ENCODE data around the gene SENP1.

The SENP1 gene

DNA sequence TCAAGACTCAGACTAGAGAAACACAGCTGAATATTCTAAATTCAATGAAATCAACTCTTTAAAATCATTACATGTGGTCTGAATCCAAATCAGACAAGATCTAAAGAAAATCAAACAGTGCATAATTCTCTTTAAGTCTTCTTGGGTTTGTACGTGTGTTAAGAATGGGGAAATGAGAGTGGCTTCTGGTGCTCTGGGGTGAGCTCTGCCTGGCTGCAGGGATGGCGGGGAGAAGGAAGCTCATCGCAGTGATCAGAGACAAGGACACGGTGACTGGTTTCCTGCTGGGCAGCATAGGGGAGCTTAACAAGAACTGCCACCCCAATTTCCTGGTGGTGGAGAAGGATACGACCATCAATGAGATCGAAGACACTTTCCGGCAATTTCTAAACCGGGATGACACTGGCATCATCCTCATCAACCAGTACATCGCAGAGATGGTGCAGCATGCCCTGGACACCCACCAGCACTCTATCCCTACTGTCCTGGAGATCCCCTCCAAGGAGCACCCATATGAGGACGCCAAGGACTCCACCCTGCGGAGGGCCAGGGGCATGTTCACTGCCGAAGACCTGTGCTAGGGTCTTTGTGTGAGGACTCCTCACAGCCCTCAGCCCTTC is 20.9 kb downstream of the SENP1 start:
- Histone ChIP-seq H3K9ac (ENCODE audit: low read depth in 1 of 2, low read length in 2 of 2) (no peak overlapping the region), H3K27ac (ENCODE audit: low read depth, low read length) (no peak overlapping the region), H3K4me3 (ENCODE audit: low read depth in 1 of 2, low read length in 2 of 2) (no peak overlapping the region), H3K4me1 (ENCODE audit: control insufficient read depth in 1 of 2, insufficient read depth in 2 of 2, low read length in 2 of 2) (no peaks in the 10 kb centered on the region), H3K27me3 (ENCODE audit: control insufficient read depth in 1 of 2, insufficient read depth in 2 of 2, low read length in 2 of 2) (no peaks in the 10 kb centered on the region), H3K9me3 (ENCODE audit: control insufficient read depth in 1 of 2, low read length in 2 of 2) (no peaks in the 10 kb centered on the region), H3K36me3 (ENCODE audit: control insufficient read depth in 1 of 2, insufficient read depth in 2 of 2, low read length in 2 of 2) (peaks cover 38 to 61% of the 10 kb centered on the region in 2 donors)

- H3K27me3 ChIP-seq (ENCODE audit: control insufficient read depth in 1 of 2, insufficient read depth in 2 of 2, low read length in 2 of 2) = no peaks in the 10 kb centered on the region
- no peaks in the 10 kb centered on the region for H3K9me3 ChIP-seq (ENCODE audit: control insufficient read depth in 1 of 2, low read length in 2 of 2)
- peaks cover 36 to 60% of the 10 kb centered on the region in 2 donors for H3K36me3 ChIP-seq (ENCODE audit: control insufficient read depth in 1 of 2, insufficient read depth in 2 of 2, low read length in 2 of 2)
- H3K9ac ChIP-seq (ENCODE audit: low read depth in 1 of 2, low read length in 2 of 2) = no peak overlapping the region
- no peak overlapping the region for H3K4me3 ChIP-seq (ENCODE audit: low read depth in 1 of 2, low read length in 2 of 2)
- no peaks in the 10 kb centered on the region for H3K4me1 ChIP-seq (ENCODE audit: control insufficient read depth in 1 of 2, insufficient read depth in 2 of 2, low read length in 2 of 2)
- no peak overlapping the region for H3K27ac ChIP-seq (ENCODE audit: low read depth, low read length)
These were observed 21.8 kb downstream of the SENP1 start for GRCh38 chr12:48084066-48084465.

DNA sequence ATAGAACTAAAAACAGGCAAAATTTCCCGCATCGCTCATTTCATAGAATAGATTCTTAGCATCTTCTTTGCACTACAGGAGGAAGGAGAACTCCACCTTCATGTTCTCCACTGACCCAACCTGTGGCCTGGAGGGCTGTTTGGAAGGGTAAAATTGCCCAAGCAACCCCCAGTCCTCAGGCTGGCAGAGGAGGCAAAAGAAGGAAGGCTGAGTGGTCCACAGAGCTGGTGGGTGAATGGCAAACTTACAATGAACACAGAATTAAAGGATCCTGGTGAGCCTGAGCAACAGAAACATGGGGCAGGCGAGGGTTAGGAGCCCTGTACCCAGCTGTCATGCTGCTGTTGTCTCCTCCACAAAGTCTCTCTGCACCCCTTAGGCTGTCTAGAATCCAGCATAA is 25.1 kb downstream of the SENP1 start:
- Histone ChIP-seq H3K4me1 (ENCODE audit: control insufficient read depth in 1 of 2, insufficient read depth in 2 of 2, low read length in 2 of 2) (no peaks in the 10 kb centered on the region), H3K9me3 (ENCODE audit: control insufficient read depth in 1 of 2, low read length in 2 of 2) (no peaks in the 10 kb centered on the region), H3K4me3 (ENCODE audit: low read depth in 1 of 2, low read length in 2 of 2) (no peak overlapping the region), H3K9ac (ENCODE audit: low read depth in 1 of 2, low read length in 2 of 2) (no peak overlapping the region), H3K27me3 (ENCODE audit: control insufficient read depth in 1 of 2, insufficient read depth in 2 of 2, low read length in 2 of 2) (no peaks in the 10 kb centered on the region), H3K27ac (ENCODE audit: low read depth, low read length) (no peak overlapping the region), H3K36me3 (ENCODE audit: control insufficient read depth in 1 of 2, insufficient read depth in 2 of 2, low read length in 2 of 2) (peaks cover 28 to 42% of the 10 kb centered on the region in 2 donors)

GRCh38 chr12:48080285-48080684 is 25.6 kb downstream of the SENP1 start:
- no peak overlapping the region for H3K27ac ChIP-seq (ENCODE audit: low read depth, low read length)
- no peak overlapping the region for H3K9ac ChIP-seq (ENCODE audit: low read depth in 1 of 2, low read length in 2 of 2)
- no peak overlapping the region for H3K4me3 ChIP-seq (ENCODE audit: low read depth in 1 of 2, low read length in 2 of 2)
- H3K9me3 ChIP-seq (ENCODE audit: control insufficient read depth in 1 of 2, low read length in 2 of 2) = no peaks in the 10 kb centered on the region
- H3K36me3 ChIP-seq (ENCODE audit: control insufficient read depth in 1 of 2, insufficient read depth in 2 of 2, low read length in 2 of 2) = peaks cover 23 to 37% of the 10 kb centered on the region in 2 donors
- H3K4me1 ChIP-seq (ENCODE audit: control insufficient read depth in 1 of 2, insufficient read depth in 2 of 2, low read length in 2 of 2) = no peaks in the 10 kb centered on the region
- H3K27me3 ChIP-seq (ENCODE audit: control insufficient read depth in 1 of 2, insufficient read depth in 2 of 2, low read length in 2 of 2) = no peaks in the 10 kb centered on the region

GRCh38 chr12:48078901-48079300 is 27.0 kb downstream of the SENP1 start:
- no peaks in the 10 kb centered on the region for H3K27me3 ChIP-seq (ENCODE audit: control insufficient read depth in 1 of 2, insufficient read depth in 2 of 2, low read length in 2 of 2)
- H3K9me3 ChIP-seq (ENCODE audit: control insufficient read depth in 1 of 2, low read length in 2 of 2) = no peaks in the 10 kb centered on the region
- no peak overlapping the region for H3K9ac ChIP-seq (ENCODE audit: low read depth in 1 of 2, low read length in 2 of 2)
- H3K36me3 ChIP-seq (ENCODE audit: control insufficient read depth in 1 of 2, insufficient read depth in 2 of 2, low read length in 2 of 2) = peaks cover 22 to 39% of the 10 kb centered on the region in 2 donors
- H3K4me3 ChIP-seq (ENCODE audit: low read depth in 1 of 2, low read length in 2 of 2) = no peak overlapping the region
- no peaks in the 10 kb centered on the region for H3K4me1 ChIP-seq (ENCODE audit: control insufficient read depth in 1 of 2, insufficient read depth in 2 of 2, low read length in 2 of 2)
- H3K27ac ChIP-seq (ENCODE audit: low read depth, low read length) = no peak overlapping the region

DNA sequence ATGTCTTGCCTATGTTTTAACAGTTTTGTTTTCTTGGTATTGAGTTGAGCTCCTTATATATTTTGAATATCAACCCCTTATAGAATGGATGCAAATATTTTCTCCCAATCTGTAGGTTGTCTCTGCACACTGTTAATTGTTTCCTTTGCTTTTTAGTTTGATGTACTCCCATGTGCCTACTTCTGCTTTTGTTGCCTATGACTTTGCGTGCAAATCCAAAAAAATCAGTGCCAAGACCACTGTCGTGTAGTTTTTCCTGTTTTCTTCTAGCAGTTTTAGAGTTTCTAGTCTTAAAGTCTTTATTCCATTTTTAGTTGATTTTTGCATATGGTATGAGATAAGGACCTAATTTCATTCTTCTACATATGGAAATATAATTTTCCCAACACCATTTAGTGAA is 28.8 kb downstream of the SENP1 start:
- H3K9ac ChIP-seq (ENCODE audit: low read depth in 1 of 2, low read length in 2 of 2) = no peak overlapping the region
- H3K9me3 ChIP-seq (ENCODE audit: control insufficient read depth in 1 of 2, low read length in 2 of 2) = no peaks in the 10 kb centered on the region
- no peaks in the 10 kb centered on the region for H3K27me3 ChIP-seq (ENCODE audit: control insufficient read depth in 1 of 2, insufficient read depth in 2 of 2, low read length in 2 of 2)
- H3K27ac ChIP-seq (ENCODE audit: low read depth, low read length) = no peak overlapping the region
- H3K36me3 ChIP-seq (ENCODE audit: control insufficient read depth in 1 of 2, insufficient read depth in 2 of 2, low read length in 2 of 2) = peaks cover 19 to 41% of the 10 kb centered on the region in 2 donors
- H3K4me1 ChIP-seq (ENCODE audit: control insufficient read depth in 1 of 2, insufficient read depth in 2 of 2, low read length in 2 of 2) = no peaks in the 10 kb centered on the region
- no peak overlapping the region for H3K4me3 ChIP-seq (ENCODE audit: low read depth in 1 of 2, low read length in 2 of 2)

DNA sequence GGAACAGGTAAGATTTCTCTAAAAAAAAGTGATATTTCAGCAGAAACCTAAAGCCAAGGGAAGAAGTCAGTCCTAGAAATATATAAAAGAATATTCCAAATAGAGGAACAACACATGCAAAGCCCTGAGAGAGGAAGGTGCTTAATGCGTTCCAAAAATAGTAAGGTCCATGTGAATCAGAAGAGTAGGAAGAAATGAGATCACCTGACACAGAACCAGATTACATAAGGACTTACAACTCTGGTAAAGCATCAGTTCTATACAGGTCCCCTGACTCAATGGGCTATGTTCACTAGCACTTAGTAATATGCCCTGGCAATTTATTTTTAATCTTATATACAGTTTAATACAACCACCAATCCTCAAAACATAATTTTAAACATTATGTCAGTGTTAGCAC is 30.0 kb downstream of the SENP1 start:
- Histone ChIP-seq H3K4me1 (ENCODE audit: control insufficient read depth in 1 of 2, insufficient read depth in 2 of 2, low read length in 2 of 2) (no peaks in the 10 kb centered on the region), H3K27me3 (ENCODE audit: control insufficient read depth in 1 of 2, insufficient read depth in 2 of 2, low read length in 2 of 2) (no peaks in the 10 kb centered on the region), H3K27ac (ENCODE audit: low read depth, low read length) (no peak overlapping the region), H3K9ac (ENCODE audit: low read depth in 1 of 2, low read length in 2 of 2) (no peak overlapping the region), H3K9me3 (ENCODE audit: control insufficient read depth in 1 of 2, low read length in 2 of 2) (no peaks in the 10 kb centered on the region), H3K36me3 (ENCODE audit: control insufficient read depth in 1 of 2, insufficient read depth in 2 of 2, low read length in 2 of 2) (peaks cover 23 to 41% of the 10 kb centered on the region in 2 donors), H3K4me3 (ENCODE audit: low read depth in 1 of 2, low read length in 2 of 2) (no peak overlapping the region)

GRCh38 chr12:48074266-48074665 is 31.6 kb downstream of the SENP1 start:
- H3K9ac ChIP-seq (ENCODE audit: low read depth in 1 of 2, low read length in 2 of 2) = no peak overlapping the region
- no peak overlapping the region for H3K27ac ChIP-seq (ENCODE audit: low read depth, low read length)
- no peaks in the 10 kb centered on the region for H3K9me3 ChIP-seq (ENCODE audit: control insufficient read depth in 1 of 2, low read length in 2 of 2)
- H3K27me3 ChIP-seq (ENCODE audit: control insufficient read depth in 1 of 2, insufficient read depth in 2 of 2, low read length in 2 of 2) = no peaks in the 10 kb centered on the region
- H3K36me3 ChIP-seq (ENCODE audit: control insufficient read depth in 1 of 2, insufficient read depth in 2 of 2, low read length in 2 of 2) = peaks cover 27 to 47% of the 10 kb centered on the region in 2 donors
- no peaks in the 10 kb centered on the region for H3K4me1 ChIP-seq (ENCODE audit: control insufficient read depth in 1 of 2, insufficient read depth in 2 of 2, low read length in 2 of 2)
- H3K4me3 ChIP-seq (ENCODE audit: low read depth in 1 of 2, low read length in 2 of 2) = no peak overlapping the region

- no peaks in the 10 kb centered on the region for H3K9me3 ChIP-seq (ENCODE audit: control insufficient read depth in 1 of 2, low read length in 2 of 2)
- no peak overlapping the region for H3K27ac ChIP-seq (ENCODE audit: low read depth, low read length)
- H3K36me3 ChIP-seq (ENCODE audit: control insufficient read depth in 1 of 2, insufficient read depth in 2 of 2, low read length in 2 of 2) = peaks cover 27 to 53% of the 10 kb centered on the region in 2 donors
- no peak overlapping the region for H3K4me3 ChIP-seq (ENCODE audit: low read depth in 1 of 2, low read length in 2 of 2)
- no peaks in the 10 kb centered on the region for H3K4me1 ChIP-seq (ENCODE audit: control insufficient read depth in 1 of 2, insufficient read depth in 2 of 2, low read length in 2 of 2)
- H3K27me3 ChIP-seq (ENCODE audit: control insufficient read depth in 1 of 2, insufficient read depth in 2 of 2, low read length in 2 of 2) = no peaks in the 10 kb centered on the region
- H3K9ac ChIP-seq (ENCODE audit: low read depth in 1 of 2, low read length in 2 of 2) = no peak overlapping the region
These were observed 33.6 kb downstream of the SENP1 start for GRCh38 chr12:48072266-48072665.

- H3K9me3 ChIP-seq (ENCODE audit: control insufficient read depth in 1 of 2, low read length in 2 of 2) = no peaks in the 10 kb centered on the region
- H3K27ac ChIP-seq (ENCODE audit: low read depth, low read length) = no peak overlapping the region
- H3K9ac ChIP-seq (ENCODE audit: low read depth in 1 of 2, low read length in 2 of 2) = no peak overlapping the region
- H3K4me1 ChIP-seq (ENCODE audit: control insufficient read depth in 1 of 2, insufficient read depth in 2 of 2, low read length in 2 of 2) = no peaks in the 10 kb centered on the region
- H3K4me3 ChIP-seq (ENCODE audit: low read depth in 1 of 2, low read length in 2 of 2) = no peak overlapping the region
- peaks cover 27 to 53% of the 10 kb centered on the region in 2 donors for H3K36me3 ChIP-seq (ENCODE audit: control insufficient read depth in 1 of 2, insufficient read depth in 2 of 2, low read length in 2 of 2)
- H3K27me3 ChIP-seq (ENCODE audit: control insufficient read depth in 1 of 2, insufficient read depth in 2 of 2, low read length in 2 of 2) = no peaks in the 10 kb centered on the region
These were observed 34.1 kb downstream of the SENP1 start for GRCh38 chr12:48071808-48072207.

- Histone ChIP-seq H3K27me3 (ENCODE audit: control insufficient read depth in 1 of 2, insufficient read depth in 2 of 2, low read length in 2 of 2) (no peaks in the 10 kb centered on the region), H3K9me3 (ENCODE audit: control insufficient read depth in 1 of 2, low read length in 2 of 2) (no peaks in the 10 kb centered on the region), H3K4me1 (ENCODE audit: control insufficient read depth in 1 of 2, insufficient read depth in 2 of 2, low read length in 2 of 2) (no peaks in the 10 kb centered on the region), H3K4me3 (ENCODE audit: low read depth in 1 of 2, low read length in 2 of 2) (no peak overlapping the region), H3K9ac (ENCODE audit: low read depth in 1 of 2, low read length in 2 of 2) (no peak overlapping the region), H3K36me3 (ENCODE audit: control insufficient read depth in 1 of 2, insufficient read depth in 2 of 2, low read length in 2 of 2) (peaks cover 27 to 53% of the 10 kb centered on the region in 2 donors), H3K27ac (ENCODE audit: low read depth, low read length) (no peak overlapping the region)
These were observed 35.1 kb downstream of the SENP1 start for GRCh38 chr12:48070731-48071130.

All from duodenal mucosa (tissue), 2 donors.